GM19351 (cell line): ENCODE data around the gene BCL2.

Experiments used
- ATAC-seq: cut with Tn5 transposase; IDR thresholded peaks from one replicate; pipeline ENCODE4 v1.9.1; 2021; ENCODE audit warnings: mild to moderate bottlenecking, moderate library complexity; ENCODE audit not compliant: unreplicated experiment

Gene BCL2

DNA sequence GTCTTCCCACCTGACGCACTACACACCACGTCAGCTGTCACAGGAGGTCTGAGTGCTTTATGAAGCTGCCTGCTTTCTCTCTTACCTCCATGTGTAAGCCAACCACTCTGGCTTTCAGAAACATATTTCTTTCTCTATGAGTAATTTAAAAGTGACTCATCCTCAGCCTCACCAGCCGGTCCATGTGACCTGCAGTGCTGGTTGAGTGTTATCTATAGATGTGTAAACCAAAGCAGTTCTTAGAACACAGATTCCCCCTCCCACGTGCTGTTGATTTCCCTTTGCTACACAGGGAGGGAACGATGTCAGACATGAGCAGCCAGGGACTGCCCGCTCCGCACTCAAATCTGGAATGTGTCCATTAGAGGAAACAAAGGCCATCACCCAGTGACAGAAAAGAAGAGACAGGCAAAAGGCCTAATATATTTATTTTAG, 157.8 kb downstream of the BCL2 start:
- peak; percentile 64 for ATAC-seq

DNA sequence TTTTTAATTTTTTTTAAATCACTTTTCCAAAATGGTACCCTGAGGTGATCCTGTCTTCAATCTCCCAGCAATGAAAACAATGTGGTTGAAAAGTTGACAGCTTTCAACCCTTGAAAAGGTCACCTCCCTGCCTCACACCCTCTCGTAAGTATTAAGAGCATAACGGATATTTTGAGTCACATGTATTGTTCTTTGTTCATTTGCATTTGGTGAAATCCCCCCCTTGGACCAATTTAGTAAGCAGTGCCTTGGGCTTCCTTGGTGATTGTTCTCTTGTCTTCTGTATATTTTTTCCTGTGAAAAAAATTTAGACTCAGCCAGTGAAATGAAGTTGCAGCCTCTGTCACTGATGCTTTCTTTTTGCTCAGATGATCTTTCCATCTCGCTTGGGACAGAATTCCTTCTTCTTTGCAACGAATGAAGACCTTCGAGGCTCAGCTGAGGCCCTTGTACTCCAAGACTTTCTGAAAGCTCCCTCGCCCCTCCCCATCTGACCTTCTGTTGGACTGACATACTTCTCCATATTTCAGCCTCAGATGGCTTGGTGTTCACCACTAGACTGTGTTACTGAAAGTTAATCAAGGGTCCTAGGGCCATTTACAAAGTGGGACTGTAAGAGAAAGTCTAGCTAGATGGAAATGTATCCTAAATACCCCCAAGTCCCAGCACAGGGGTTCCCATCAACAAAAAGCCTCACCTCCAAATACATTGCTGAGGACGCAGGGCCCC, 158.4 kb downstream of the BCL2 start:
- ATAC-seq = peak; percentile 26

DNA sequence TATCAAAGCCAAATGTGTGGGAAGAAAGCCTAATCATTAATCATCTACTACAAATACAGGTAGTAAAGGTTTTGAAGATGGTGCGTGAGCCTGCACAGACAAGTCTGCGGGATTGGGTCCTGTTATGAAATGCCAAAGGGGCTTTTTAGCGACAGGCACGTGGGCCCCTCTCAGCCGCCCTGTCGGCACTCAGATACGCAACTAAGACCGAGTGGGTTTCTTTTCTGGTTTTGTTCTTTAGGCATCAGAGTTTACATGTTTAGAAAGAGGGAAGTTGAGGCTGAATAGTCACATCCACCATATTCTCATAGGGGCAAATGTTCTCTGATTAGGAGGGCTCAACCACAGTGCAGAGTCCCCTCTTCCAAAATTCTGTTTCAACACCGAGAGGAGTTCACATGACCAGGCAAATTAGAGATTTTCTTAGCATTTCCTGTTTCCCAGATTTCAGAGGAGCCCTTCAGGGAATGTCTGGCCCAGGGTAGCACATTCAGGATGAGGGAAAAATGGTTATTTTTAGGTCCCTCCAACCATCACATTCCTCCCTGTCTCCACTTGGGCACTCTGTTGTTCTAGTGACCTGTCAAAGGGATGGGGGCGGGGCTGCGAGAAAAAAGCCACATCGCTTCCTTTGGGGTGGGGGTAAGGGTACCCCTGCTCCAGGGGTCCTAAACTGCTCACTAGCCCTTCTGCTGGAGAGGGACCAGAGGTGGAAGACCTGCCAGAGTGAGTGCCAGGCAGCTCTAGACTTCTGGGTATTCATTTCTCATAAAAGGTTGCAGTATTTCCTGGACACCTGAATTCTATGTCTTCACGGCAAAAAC, 159.2 kb downstream of the BCL2 start:
- no peak for ATAC-seq

DNA sequence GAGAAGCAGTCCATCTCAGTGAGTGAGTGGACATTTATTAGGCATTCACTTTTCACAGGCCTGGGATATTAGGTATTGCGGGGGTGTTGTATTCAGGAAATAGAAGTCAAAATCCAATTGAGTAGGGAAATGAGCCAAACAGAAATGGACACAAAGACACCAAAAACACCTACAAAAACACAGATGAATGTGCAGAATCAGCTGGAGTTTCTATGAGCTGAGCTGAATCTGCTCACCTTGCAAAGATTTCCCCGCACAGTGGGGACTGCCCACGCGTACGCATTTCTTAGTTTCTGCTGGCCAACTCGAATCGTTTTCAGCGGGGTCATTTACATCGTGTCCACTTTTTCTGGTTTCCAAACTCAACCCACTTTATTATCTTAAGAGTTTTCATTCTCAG, 160.0 kb downstream of the BCL2 start:
- ATAC-seq = no peak

DNA sequence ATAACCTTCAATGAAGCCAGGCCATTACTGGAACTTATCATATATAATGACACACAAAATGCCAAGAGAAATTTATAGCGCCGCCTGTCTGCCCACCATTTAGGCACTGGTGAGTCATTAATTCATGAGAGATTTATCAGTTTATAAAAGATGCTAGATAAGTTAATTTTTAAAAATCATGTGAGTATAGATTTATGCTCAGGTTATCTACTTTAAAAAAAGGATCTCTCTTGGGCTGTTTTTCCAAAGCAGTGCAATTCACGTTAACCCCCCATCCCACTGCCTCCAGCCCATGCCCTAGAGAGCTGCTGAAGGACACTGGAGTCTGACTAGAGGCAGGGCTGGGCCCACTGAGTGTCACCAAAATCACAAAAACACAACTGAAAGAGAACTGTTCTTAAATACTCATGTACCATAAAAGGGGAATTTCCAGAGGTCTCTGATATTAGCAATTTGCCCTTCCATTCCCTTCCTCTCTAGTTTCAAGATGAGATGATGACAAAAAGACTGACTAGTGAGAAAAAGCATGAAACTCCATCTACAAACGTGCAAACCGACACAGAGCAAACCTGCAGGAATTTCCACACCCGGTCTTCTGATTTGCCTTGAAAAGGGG, 160.8 kb downstream of the BCL2 start:
- no peak for ATAC-seq

DNA sequence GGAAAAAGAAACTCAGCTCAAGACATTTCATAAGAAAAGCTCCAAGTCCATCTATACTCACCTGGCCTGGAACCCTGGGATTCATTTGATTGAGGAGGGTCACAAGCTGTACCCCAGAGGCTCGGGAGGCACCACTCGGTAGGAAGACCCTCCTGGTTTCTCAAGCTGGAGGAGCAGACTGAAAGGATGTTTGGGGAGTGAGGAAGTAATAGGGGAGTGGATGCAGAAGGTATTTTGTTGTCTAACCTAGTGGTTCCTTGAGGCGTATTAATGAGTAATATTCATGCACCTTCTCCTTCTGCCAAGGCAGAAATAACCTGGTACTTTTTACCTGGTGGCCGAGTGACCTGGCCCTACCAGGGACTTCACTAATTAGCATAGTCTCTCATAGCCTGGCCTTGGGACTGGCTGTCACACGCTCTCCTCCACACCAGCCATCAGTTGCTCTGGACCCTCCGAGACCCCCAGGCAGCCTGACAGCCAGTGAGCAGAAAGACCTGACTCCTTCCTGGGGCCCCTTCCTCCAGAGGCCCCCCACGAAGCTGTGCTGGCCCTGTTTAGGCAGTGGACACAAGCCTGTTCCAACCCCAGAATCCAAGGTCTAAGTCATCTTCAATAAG, 161.4 kb downstream of the BCL2 start:
- ATAC-seq = no peak

DNA sequence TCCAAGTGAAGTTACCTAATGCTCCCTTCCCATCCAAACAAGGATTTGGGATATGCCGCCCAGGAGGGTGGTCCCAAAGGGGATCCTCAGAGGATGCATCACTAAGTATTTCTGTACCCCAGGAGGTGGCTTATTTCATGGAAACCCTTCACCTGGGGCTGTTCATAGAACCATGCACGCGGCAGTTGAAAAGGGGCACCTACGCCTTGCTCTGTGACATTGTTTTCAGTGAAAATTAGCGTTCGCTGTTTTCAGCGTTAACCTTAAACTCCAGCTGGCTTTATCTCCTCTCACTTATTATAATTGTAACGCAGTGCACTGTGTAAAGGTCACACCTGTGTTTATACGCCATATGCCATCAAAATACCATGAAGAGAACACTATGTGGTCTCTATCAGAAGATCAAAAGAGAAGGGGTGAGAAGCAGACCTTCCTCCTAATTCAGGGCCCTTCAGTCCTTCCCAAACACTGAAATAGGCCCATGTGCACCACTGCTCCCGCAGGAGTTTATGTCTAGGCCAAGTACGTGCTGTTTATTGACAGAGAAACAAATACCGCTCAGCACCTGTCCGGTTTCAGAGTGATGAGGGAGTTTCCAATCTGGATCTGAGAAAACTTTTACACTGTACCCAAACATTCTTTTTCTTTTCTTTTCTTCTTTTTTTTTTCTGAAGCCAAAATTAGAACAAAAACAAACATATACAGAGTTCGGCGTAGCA, 162.1 kb downstream of the BCL2 start:
- peak; percentile 5 for ATAC-seq

DNA sequence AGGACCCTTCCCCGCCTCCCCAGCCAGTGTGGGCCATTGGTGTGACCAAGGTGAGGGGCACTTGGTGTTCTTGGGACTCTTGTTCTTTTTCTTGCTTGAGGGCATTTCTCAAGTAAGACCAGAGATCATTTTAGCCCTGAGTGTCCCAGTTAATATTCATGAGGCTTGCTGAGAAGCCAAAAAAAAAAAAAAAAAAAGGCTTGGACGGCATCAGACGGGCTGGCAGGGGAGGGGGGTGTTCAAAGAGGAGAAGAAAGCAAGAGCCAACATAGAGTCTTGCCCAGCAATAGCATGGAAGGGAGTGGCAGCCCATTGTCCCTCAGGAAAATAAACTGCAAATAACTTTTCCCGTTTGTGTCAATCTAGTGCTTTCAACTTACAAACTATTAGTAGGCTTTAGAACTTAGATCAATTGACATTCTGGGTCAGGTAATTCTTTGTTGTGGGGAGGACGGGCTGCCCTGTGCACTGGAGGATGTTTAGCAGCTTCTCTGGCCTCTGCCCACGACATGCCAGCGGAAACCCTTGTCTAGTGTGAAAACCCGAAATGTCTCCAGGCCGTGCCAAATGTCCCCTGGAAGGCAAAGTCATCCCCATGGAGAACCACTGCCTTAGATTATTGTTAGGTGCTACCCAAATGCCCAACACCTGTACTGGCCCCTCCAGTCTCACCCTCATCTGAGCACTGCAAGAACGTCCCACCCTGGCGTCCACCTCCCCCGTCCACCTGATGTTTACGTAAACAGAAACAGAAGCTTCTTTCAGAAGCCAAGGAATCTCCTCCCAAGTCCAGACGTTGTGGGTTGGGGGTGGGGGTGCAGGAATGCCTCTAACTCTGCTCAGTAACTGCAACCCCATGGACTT, 163.4 kb downstream of the BCL2 start:
- ATAC-seq = no peak

DNA sequence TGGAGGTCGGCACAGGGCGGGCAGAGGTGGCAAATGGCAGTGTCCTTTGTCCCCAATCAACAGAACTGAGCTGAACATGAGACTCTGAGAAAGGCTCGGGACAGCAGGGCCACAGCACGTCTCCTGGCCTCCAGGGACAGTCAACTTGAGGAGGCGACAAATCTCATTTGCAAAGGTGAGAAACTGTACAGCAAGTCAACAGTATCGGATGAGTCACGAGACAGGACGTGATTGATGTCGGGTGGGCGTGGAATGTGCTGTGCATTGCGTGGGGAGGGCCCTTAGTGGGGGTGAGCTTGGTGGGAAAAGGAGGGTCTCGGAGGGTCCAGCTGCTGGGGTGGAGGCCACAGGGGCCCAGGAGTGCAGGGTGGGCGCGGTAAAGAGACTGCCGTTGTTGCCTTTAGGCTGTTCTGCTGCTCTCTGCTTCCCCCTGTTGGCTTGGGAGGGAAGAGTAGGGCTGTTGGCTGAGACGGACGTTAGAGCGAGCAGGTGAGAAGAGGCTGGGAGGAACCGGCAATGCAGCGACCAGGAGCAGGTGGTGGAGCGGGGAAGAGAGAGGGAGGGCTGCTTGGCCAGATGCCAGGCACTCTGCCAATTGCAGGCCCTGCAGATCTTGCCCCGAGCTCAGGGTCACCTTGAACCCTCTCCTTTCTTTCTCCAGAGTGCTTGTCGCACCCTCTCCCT, 164.3 kb downstream of the BCL2 start:
- peak; percentile 41 for ATAC-seq

DNA sequence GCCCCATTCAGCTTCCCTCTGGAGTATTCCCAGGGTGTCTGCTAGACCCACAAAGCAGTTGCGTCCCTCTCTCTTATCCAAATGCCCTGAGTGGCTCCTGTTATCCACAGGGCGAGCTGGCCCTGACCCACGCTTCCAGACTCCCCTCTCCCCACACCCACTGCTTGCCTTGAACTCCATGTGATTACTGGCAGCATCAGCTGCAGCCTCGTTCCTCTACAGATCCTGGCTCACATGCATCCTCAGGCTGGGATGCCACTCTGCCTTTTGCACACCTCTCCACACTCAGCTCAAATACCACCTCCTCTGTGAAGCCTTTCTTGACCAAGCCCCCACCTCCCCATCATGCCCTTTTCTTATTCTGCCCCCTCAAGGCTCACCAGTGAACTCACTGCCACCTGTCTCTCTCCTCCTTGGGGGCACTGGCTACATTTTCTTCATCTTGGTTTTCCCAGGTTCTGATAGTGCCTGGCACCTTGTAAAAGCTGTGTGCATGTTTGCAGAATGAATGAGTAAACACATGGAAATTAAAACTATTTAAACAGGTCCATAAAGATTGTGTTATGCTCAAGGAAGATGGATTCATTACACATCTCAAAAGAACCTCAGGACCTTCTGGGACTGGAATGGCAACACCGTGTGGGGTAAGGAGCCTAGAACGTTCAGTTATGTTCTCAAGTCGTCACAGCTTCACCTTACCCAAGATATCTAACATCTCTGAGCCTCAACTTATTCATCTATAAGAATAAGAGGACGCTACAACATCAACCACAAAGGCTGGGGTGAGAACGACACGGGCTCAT, 165.0 kb downstream of the BCL2 start:
- no peak for ATAC-seq

DNA sequence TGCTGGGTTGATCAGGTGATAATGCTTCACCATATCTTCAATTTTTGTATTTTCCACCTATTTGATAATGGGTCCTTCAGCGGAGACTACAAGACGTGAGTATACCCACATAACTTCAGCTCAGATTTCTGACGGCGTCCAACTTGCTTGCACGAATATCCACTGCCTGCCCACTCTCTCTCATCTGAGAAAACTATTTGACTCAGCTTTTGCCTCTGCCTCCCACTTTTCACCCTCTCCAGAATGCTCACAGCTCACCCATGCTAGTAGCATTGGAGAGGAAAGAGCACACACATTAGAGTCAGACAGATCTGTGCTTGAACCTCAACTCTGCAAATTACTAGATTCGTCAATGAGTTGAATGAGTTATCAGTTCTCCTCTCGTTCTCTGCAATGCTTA, 166.8 kb downstream of the BCL2 start:
- ATAC-seq = peak; percentile 39

DNA sequence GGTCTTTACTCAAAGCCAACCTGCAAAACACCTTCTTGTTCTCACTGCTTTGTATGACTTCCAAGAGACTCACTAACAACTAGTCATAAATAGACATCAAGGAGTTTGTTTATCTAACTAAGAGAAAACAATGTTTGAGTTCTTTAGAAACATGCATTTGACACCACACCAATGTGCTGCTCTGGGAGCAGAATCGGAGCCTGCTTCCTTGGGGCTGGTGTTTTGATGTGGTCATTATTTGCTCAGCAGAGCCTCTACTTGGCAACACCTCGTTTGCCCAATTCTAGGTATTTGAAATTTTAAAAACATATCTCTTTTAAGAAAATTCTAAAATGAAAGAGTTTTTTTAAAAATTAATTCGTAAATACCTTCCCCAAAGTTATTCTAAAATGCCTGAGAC, 167.5 kb downstream of the BCL2 start:
- no peak for ATAC-seq

DNA sequence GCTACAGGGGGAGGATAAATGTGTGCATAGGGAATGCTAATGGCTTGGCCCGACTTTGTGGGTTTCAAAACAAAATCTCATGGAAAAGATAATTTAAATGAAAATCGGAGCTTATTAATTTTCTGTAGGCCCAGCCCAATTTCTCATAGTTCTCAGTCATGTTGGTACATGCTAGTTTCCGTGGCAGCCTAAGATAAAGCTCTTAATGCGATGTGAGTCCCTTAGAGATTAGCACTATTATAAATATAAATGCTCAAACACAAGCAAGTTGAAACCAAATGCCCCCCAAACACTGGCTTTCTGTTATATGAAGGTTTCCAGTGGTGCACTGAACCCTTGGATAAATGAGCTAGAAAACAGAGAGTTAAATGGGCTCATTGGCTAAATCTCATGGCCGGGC, 168.0 kb downstream of the BCL2 start:
- no peak for ATAC-seq

DNA sequence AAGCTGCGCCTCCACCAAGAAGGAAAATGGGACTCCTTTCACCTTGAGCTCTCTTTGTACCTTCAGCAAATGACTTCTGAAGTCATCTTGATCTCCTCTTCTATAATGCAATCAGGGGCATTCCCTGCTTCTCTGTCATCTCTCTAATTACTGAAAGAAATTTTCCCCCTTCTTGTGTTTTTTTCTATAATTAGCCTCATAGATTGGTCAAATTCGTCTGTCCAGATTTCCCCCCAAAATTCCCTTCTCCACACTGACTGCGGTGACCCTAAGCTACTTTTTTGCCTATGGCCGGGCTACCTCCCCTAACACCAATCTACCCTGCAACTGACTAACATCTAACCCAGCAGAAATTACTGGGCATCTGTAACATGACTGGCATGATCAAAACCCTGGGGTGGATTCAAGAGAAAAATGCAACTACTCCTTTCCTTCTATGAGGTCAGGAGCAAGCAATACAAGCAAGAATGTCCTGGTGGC, 168.6 kb downstream of the BCL2 start:
- no peak for ATAC-seq

DNA sequence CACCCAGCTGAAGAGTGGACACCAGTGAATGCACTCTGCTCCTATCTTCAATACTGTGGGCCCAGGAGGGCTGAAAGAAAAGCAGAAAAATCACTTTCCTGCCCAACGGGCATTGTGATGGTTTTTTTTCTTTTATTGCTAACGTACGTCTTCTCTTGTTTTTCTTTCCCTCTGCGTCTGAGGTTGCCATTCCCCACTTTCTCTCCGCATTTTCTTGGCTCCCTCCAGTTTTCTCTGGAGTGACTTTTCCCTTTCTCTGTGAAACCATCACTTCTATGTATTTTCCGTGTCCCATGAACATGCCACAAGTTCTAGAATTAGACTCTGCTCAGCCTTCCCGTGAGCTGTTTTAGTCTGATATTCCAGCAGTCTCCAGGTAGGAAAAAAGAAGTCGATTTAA, 169.2 kb downstream of the BCL2 start:
- no peak for ATAC-seq

DNA sequence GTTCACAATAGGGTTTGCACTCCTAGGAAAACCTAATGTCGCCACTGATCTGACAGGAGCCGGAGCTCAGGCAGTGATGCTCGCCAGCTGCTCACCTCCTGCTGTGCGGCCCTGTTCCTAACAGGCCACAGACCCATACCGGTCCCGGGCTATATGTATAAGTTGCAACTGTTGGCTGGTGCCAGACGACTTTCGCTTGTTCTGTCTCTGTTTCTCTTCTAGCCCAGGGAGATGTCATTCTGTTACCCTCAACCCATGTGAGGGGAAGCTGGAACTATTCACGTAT, 170.3 kb downstream of the BCL2 start:
- no peak for ATAC-seq

DNA sequence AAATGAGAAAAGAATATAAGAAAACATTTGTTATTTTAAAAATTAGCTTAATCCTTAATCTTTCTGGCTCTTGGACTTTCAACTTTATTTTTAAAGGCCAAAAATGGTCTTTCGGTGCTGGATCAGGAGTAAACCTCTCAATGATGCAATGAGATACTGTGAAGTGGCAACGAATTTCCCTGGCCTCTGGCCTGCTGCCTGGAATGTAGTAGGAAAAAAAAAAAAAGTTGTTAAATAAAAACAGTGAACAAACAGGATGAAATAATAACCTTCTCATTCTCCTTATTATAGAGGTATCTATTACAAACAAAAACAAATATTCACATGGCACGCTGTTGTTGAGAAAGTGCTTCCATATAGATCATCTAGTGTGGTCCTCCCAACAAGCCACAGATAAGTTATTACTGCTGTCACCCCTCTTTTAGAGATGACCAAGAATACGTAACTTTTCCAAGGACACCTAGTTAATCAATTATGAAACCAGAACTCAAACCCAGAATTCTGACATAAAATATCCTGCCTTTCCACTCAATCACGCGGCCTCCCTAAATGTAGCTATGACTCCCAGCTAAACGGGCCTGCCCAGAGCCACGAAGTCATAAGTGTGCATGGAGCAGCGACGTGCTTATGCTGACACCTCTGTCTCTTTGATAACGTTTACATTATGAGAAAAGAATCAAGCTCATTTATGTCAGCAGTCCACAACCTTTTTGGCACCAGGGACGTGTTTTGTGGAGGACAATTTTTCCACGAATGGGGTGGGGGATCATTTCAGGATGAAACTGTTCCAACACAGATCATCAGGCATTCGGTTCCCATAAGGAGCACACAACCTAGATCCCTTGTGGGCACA, 170.9 kb downstream of the BCL2 start:
- no peak for ATAC-seq

DNA sequence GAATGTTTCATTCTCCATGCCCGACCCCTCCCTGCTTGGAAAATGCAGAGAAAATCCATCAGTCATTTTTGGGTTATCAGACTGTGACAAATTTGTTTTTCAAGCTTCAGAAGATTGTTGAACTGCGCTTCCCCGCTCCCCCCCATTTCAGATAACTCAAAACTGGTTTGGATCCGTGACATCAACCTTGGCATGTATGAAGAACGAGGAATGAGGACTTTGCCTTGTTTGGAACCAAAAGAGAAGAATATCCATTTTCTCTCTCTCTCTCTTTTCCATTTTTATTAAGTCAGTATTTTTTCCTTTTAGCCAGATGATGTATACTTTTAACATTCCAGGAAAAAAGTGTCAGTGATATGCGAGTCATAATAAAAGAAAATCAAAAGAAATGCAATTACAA, 171.6 kb downstream of the BCL2 start:
- no peak for ATAC-seq
